Measurements from ENCODE around the gene MGMT.

Gene MGMT

GRCh38 chr10:129745186-129745750 lies 278.2 kb downstream of the MGMT start:
- no peak for DNase-seq

GRCh38 chr10:129754211-129755050 lies 287.4 kb downstream of the MGMT start:
- DNase-seq, result no peak

GRCh38 chr10:129755158-129755591 lies 288.1 kb downstream of the MGMT start:
- no peak for DNase-seq

- DNase-seq, result no peak
Measured at GRCh38 chr10:129755621-129756020, 288.6 kb downstream of the MGMT start.

- DNase-seq, result no peak
Measured at GRCh38 chr10:129756912-129757901, 290.2 kb downstream of the MGMT start.

GRCh38 chr10:129758207-129759021 lies 291.4 kb downstream of the MGMT start:
- DNase-seq, result no peak

GRCh38 chr10:129759214-129760002 lies 292.4 kb downstream of the MGMT start:
- no peak for DNase-seq

GRCh38 chr10:129760003-129760315 lies 292.9 kb downstream of the MGMT start:
- DNase-seq, result no peak

GRCh38 chr10:129760416-129760815 lies 293.4 kb downstream of the MGMT start:
- no peak for DNase-seq

GRCh38 chr10:129761197-129761972 lies 294.3 kb downstream of the MGMT start:
- DNase-seq, result no peak

- DNase-seq, result no peak
Measured at GRCh38 chr10:129761981-129762956, 295.2 kb downstream of the MGMT start.

- no peak for DNase-seq
Measured at GRCh38 chr10:129764011-129764900, 297.2 kb downstream of the MGMT start.

GRCh38 chr10:129764901-129765663 lies 298.0 kb downstream of the MGMT start:
- DNase-seq, result no peak

GRCh38 chr10:129765664-129766550 lies 298.9 kb downstream of the MGMT start:
- DNase-seq, result no peak

- no peak for DNase-seq
Measured at GRCh38 chr10:129766611-129767550, 299.8 kb downstream of the MGMT start.
